K562 (cell line): Measurements from ENCODE around the gene CEP76. TPM values are rescaled to one million over a fixed set of nuclear protein-coding genes. Genes with fewer than 3 reads are reported as not detected.
A peak's percentile ranks its signal among the peaks of the same experiment; 100 is the strongest.

ENCODE experiments used
- CXXC5 ChIP-seq: fragments of 250-450 bp; sonication (Bioruptor Pico); IDR thresholded peaks from 2 replicates; pipeline ENCODE4 v1.8.0; 2022; ENCODE audit warnings: inconsistent platforms, mild to moderate bottlenecking, moderate library complexity
- E2F8 ChIP-seq: fragments of 450-650 bp; IDR thresholded peaks from 2 replicates; pipeline ENCODE4 v1.7.1; 2018; ENCODE audit warnings: mild to moderate bottlenecking, low read depth; ENCODE audit not compliant: partially characterized antibody
- EP400 ChIP-seq: fragments of 450-650 bp; IDR thresholded peaks from 2 replicates; pipeline ENCODE4 v1.6.1; 2017; ENCODE audit warnings: antibody characterized with exemption, mild to moderate bottlenecking, moderate library complexity
- JUND ChIP-seq, 2 experiments: IDR thresholded peaks; 2 replicates in 1 of 2; 3 replicates in 1 of 2; pipeline ENCODE4 v1.6.1; 2011; ENCODE audit warnings: borderline replicate concordance in 2 of 2, low read depth in 2 of 2, low read length in 2 of 2, improper control_type of control experiment in 1 of 2, missing biosample characterization in 1 of 2, missing genetic modification characterization in 1 of 2, missing genetic modification reagents in 1 of 2
- KAT8 ChIP-seq: fragments of 450-650 bp; IDR thresholded peaks from 2 replicates; pipeline ENCODE4 v1.6.1; 2016; ENCODE audit warnings: low read depth, mild to moderate bottlenecking
- NFE2 ChIP-seq: IDR thresholded peaks from 2 replicates; pipeline ENCODE4 v1.6.1; 2014; ENCODE audit warnings: antibody characterized with exemption, low read depth
- PBX2 ChIP-seq, 2 experiments: IDR thresholded peaks in 1 of 2; conservative IDR thresholded peaks in 1 of 2; 2 replicates each; pipeline ENCODE4 v1.6.1; 2016; ENCODE audit warnings: low read depth in 2 of 2, mild to moderate bottlenecking in 1 of 2, missing compliant biosample characterization in 1 of 2, missing genetic modification characterization in 1 of 2, moderate library complexity in 1 of 2
- PRDM10 ChIP-seq: fragments of 450-650 bp; IDR thresholded peaks from 2 replicates; pipeline ENCODE4 v1.6.1; 2018; ENCODE audit not compliant: partially characterized antibody
- XRCC3 ChIP-seq: fragments of 450-650 bp; IDR thresholded peaks from 2 replicates; pipeline ENCODE4 v1.6.1; 2017; ENCODE audit warnings: mild to moderate bottlenecking, moderate library complexity
- ZNF316 ChIP-seq: fragments of 450-650 bp; IDR thresholded peaks from 2 replicates; pipeline ENCODE4 v1.6.1; 2016
- ZNF586 ChIP-seq: fragments of 450-650 bp; formaldehyde crosslinking; conservative IDR thresholded peaks from 2 replicates; pipeline ENCODE4 v1.4.0; 2020; ENCODE audit warnings: mild to moderate bottlenecking, moderate library complexity
- polyA plus RNA-seq, 8 experiments: library from polyadenylated mRNA; depleted of rRNA in 4 of 8; stranded (reverse) in 5 of 8; unstranded in 3 of 8; fragments of >200 nt; fragmentation: Nextera tagmentation in 2 of 8; fragmentation: Illumina TruSeq in 1 of 8; extraction: Ambion mirVana in 2 of 8; extraction: Trizol in 1 of 8; gene quantifications; 2 replicates each; pipeline versions ENCODE4 v1.2.1 to v1.2.3, GENCODE V29; 2011 to 2014; ENCODE audit warnings: inconsistent platforms in 1 of 8, missing spikeins in 1 of 8
- total RNA-seq, 7 experiments: library from RNA; depleted of rRNA in 6 of 7; stranded (reverse); fragments of >200 nt in 6 of 7; fragmentation: Illumina TruSeq in 2 of 7; extraction: Trizol in 2 of 7; gene quantifications; 2 replicates each; pipeline versions ENCODE4 v1.2.1 to v1.2.3, GENCODE V29; 2011 to 2021; ENCODE audit warnings: low replicate concordance in 1 of 7
- TF ChIP-seq, protein P1 (sequence below): fragments of 450-650 bp; IDR thresholded peaks from 2 replicates; pipeline ENCODE4 v1.6.1; 2016

Gene CEP76
- total and polyA plus RNA-seq, 9 of the 15 experiments (the other 6 are each of a cell fraction or from before 2014, with no cell fraction given), result 5.3 to 27.3 (median 19.3) TPM

GRCh38 chr18:12639990-12640880 lies 62.3 kb downstream of the CEP76 start (continued):
- TF ChIP-seq PBX2 (CRISPR knock-in tag; IDR thresholded peaks at IDR 0.05; ENCODE audit: low read depth) (no peak), PBX2 (tag; conservative IDR thresholded peaks at IDR 0.05; ENCODE audit: low read depth) (0 out of 2 replicates have a peak, but pooled peaks have one; percentile 14), CXXC5 (CRISPR knock-in tag) (no peak), NFE2 (no peak), ZNF586 (CRISPR knock-in tag) (no peak), KAT8 (no peak), E2F8 (peak; percentile 44), ZNF316 (peak; percentile 87), PRDM10 (peak; percentile 63), JUND (IDR thresholded peaks at IDR 0.05; ENCODE audit: borderline replicate concordance, low read depth, low read length) (peak; percentile 39; the same call in 1 of the 2 replicates), JUND (tag; IDR thresholded peaks at IDR 0.05; ENCODE audit: borderline replicate concordance, low read depth, low read length) (no peak), XRCC3 (no peak), EP400 (peak; percentile 41)
- TF ChIP-seq, protein P1, sequence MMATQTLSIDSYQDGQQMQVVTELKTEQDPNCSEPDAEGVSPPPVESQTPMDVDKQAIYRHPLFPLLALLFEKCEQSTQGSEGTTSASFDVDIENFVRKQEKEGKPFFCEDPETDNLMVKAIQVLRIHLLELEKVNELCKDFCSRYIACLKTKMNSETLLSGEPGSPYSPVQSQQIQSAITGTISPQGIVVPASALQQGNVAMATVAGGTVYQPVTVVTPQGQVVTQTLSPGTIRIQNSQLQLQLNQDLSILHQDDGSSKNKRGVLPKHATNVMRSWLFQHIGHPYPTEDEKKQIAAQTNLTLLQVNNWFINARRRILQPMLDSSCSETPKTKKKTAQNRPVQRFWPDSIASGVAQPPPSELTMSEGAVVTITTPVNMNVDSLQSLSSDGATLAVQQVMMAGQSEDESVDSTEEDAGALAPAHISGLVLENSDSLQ, result peak; percentile 71
